ENCODE data around the gene RRP12.
A peak's percentile ranks its signal among the peaks of the same experiment; 100 is the strongest.
"Not testable (repeated sequence)": the region's sequence is repeated elsewhere in the genome, so short reads cannot be mapped to it uniquely, and the experiment has no call there.

Gene RRP12

GRCh38 chr10:97400665-97401454 is at the start of gene RRP12:
Gene RRP12, minus strand, starts transcription at chr10:97401340. Its CDS starts 109 bp downstream, at chr10:97401231.
- peak; percentile 89 to 97 for DNase-seq

GRCh38 chr10:97450828-97451227 is 49.7 kb upstream of the RRP12 start:
- no peak for DNase-seq

- peak; percentile 82 to 93 for DNase-seq
These were observed 44.8 kb upstream of the RRP12 start, which contains the start of the genes EXOSC1 and ZDHHC16 for GRCh38 chr10:97445722-97446639. Gene EXOSC1, minus strand, starts transcription at chr10:97446006. Its CDS starts 21 bp downstream, at chr10:97445985. Gene ZDHHC16, plus strand, starts transcription at chr10:97446175. Its CDS starts 5,501 bp downstream, at chr10:97451676.

- no peak for DNase-seq
These were observed 44.2 kb upstream of the RRP12 start for GRCh38 chr10:97445357-97445721.

- no peak for DNase-seq
These were observed 43.1 kb upstream of the RRP12 start for GRCh38 chr10:97444212-97444611.

GRCh38 chr10:97442277-97442676 is 41.1 kb upstream of the RRP12 start:
- DNase-seq: no peak

- DNase-seq: no peak
These were observed 34.1 kb upstream of the RRP12 start for GRCh38 chr10:97435211-97435610.

GRCh38 chr10:97434557-97434956 is 33.4 kb upstream of the RRP12 start:
- no peak for DNase-seq

- peak in 1 of 2 experiments; percentile 19 for DNase-seq
These were observed 32.9 kb upstream of the RRP12 start for GRCh38 chr10:97434055-97434454.

- no peak for DNase-seq
These were observed 27.4 kb upstream of the RRP12 start for GRCh38 chr10:97428572-97428981.

GRCh38 chr10:97427571-97428179 is 26.5 kb upstream of the RRP12 start:
- DNase-seq: peak in 1 of 2 experiments; percentile 14

- DNase-seq: no peak
These were observed 25.8 kb upstream of the RRP12 start for GRCh38 chr10:97426776-97427570.

GRCh38 chr10:97425964-97426775 is 25.0 kb upstream of the RRP12 start, which contains the start of gene PGAM1:
Gene PGAM1, plus strand, starts transcription at chr10:97426191. Its CDS starts 117 bp downstream, at chr10:97426308.
- peak; percentile 73 to 90 for DNase-seq

GRCh38 chr10:97423757-97424098 is 22.6 kb upstream of the RRP12 start:
- not testable (repeated sequence) for DNase-seq

GRCh38 chr10:97416565-97416964 is 15.4 kb upstream of the RRP12 start:
- DNase-seq: no peak

GRCh38 chr10:97412891-97413304 is 11.8 kb upstream of the RRP12 start:
- no peak for DNase-seq

- no peak for DNase-seq
These were observed 10.3 kb upstream of the RRP12 start for GRCh38 chr10:97411406-97411805.

GRCh38 chr10:97408496-97408992 is 7.4 kb upstream of the RRP12 start:
- DNase-seq: no peak

- no peak for DNase-seq
These were observed 6.8 kb upstream of the RRP12 start for GRCh38 chr10:97407952-97408248.

GRCh38 chr10:97407211-97407951 is 6.2 kb upstream of the RRP12 start:
- peak; percentile 55 to 78 for DNase-seq

GRCh38 chr10:97406483-97406882 is 5.3 kb upstream of the RRP12 start:
- DNase-seq: not testable (repeated sequence)

Measured in SW 1271 (cell line).